ENCODE results near the gene ADK.

DNA sequence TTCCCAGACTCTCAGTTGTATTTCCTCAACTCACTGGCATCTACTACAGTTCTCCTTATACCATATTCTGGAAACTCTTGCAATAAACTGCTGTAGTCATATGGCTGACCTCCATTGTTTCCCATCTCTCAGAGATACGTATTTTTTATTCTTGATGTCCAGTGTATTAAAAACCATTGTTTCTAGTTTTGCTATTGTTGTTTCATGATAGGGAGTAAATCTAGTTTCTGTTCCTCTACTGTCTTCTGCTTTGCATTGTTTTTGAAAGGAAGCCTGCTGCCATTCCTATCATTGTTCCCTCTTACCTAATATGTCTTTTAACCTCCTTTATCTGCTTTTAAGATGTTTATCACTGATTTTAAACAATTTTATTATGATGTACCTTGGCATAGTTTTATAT is 255.0 kb downstream of the ADK start:
- no peak for TF ChIP-seq CTCF (IDR thresholded peaks at IDR 0.05; ENCODE audit: extremely low read depth in 1 of 2, insufficient read depth in 1 of 2, low read depth in 1 of 2, low read length in 2 of 2)
- TF ChIP-seq JUN (IDR thresholded peaks at IDR 0.05; ENCODE audit: borderline replicate concordance, insufficient read depth, insufficient read length, low read depth) = no peak

Measured in endothelial cell of umbilical vein (primary cell).